ENCODE measurements around the gene PLEKHG4B.
A peak's percentile ranks its signal among the peaks of the same experiment; 100 is the strongest.

Gene PLEKHG4B

GRCh38 chr5:173392-174290 is 81.7 kb downstream of the PLEKHG4B start:
- no peak for DNase-seq

- no peak for DNase-seq
Measured at GRCh38 chr5:174291-174600, 82.3 kb downstream of the PLEKHG4B start.

- no peak for DNase-seq
Measured at GRCh38 chr5:174876-175465, 83.0 kb downstream of the PLEKHG4B start.

DNA sequence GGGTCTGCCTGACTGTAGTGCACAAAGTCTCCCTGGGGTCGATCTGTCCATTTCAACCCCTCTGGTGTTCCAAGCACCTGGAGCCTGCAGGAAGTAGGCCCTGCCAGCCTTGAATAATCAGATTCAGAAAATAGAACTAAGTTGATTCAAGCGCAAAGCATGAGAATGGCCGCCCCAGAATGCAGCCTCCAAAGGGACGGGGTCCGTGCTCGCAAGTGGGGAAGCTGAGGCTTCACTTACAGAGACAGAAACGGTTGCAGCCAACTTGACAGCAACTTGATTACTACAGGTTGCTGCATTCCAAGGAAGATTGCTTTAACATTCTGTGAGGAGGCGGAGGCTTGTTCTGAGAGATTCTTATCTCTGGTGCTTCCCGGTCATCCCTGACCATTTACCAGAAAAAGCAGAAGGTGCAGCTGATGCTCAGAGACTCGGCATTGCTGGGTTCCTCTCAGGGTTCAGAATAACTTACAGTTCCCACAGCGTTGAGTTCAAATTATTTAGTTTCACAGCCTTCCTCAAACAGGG is 84.4 kb downstream of the PLEKHG4B start:
- DNase-seq, result no peak

GRCh38 chr5:178110-178509 is 86.1 kb downstream of the PLEKHG4B start:
- no peak for DNase-seq

DNA sequence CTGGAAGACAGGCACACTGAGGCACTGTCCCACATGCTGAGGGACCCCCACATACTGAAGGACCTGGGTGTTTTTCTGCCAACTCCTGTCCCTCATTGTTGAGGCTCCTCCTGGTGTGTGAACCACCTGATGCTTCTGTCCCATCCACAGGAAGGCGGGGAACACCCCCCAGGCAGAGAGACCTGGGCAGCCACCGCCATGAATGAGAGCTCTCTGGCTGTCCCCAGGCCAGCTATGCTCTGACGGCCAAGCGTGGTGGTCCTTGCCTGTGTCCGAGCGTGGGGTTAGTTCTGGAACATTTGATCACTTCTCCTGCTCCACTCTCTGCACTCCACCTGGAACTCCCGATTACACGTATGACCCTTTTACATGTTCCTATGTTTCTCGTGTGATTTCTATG is 87.4 kb downstream of the PLEKHG4B start:
- DNase-seq, result no peak

GRCh38 chr5:180286-180918 is 88.4 kb downstream of the PLEKHG4B start:
- no peak for DNase-seq

DNA sequence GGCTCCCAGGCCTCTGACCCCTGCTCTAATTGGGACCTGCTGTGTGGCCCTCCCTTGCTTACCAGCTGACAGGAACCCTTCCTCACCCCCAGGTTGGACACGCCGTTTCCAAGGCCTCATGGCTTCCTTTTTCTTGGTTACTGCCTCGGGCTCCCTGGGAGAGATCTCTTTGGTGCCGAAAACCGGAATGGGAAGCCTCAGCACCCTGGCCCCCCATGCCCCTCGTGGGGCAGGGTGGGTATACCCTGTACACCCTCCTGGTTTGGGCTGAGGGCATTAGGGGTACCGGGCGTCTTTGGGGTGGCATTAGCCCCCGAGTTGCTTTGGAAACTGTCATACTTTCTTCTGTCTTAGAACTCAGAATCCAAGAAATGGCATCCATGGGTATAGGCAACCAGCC is 89.2 kb downstream of the PLEKHG4B start:
- DNase-seq, result no peak

DNA sequence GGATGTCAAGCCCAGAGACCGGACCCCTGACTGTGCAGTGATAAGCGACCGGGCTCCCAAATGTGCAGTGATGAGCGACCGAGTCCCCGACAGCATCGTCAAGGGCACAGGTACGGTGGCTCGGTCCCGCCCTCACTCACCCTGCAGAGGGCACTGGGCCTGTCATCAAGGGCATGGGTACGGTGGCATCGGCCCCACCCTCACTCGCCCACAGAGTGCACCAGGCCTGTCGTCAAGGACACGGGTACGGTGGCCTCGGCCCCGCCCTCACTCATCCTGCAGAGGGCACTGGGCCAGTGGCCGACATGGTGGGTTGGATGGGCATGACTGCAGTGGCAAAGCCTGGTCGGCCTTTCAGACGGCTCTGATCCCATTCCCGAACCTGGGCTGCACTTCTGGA is 89.6 kb downstream of the PLEKHG4B start:
- no peak for DNase-seq

DNA sequence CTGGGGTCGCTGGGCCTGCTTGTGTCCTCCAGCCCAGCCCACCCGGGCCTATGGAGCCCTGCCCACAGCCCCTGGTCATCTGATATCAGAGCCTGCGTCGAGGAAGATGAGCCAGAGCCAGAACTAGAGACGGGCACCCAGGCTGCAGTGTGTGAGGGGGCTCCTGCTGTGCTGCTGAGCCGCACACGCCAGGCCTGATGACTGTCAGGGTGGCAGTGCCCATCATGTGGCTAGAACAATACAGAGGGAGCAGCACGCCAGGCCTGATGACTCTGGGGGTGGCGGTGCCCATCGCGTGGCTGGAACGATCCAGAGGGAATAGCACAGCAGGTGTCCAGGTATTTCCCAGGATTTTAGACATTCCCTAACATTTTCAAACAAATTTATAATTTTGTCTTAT is 90.2 kb downstream of the PLEKHG4B start:
- DNase-seq, result no peak

GRCh38 chr5:184471-184870 is 92.5 kb downstream of the PLEKHG4B start:
- DNase-seq, result no peak

DNA sequence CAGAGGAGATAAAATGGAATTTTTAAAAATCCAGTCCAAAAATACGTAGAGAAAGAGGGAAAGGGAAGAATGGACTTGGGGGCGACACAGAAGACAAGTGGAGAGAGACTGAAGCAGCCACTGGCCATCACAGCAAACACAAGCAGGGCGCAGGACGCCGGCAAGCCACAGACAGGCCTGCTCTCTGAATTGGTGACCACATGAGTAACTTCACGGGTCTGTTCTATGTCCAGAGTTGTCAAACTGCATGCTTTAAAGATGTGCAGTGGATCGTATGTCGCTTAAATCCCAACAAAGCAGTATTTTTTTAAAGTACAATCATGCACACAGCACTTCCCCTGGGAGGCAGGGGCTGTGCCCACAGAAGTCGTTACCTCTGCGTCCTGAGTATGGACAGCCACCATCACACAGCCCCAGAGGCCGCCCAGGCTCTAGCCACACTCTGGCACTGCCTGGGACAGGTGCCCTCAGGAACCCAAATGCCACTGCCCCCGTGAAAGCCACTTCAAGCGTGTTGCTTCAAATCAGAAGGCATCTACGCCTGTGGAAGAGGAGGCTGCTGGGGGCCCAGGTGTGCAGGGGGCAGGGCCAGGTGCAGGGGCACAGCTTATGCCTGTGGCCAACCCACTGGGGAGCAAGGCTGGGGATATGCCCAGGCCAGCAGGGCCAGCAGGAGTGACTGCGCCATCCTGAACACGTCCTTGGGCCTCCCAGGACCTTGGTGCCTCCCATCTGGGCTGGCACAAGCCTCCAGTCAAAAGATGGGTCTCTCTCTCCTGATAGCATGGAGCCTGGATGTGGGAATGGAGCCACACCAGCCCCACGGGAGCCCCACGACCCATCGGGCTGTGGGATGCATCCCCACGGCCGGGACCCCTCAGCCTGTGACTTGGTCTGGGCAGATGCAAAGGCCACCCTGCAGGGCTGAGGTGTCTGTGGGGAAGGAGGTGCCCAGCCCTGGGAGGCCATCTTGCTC is 93.4 kb downstream of the PLEKHG4B start:
- no peak for DNase-seq

DNA sequence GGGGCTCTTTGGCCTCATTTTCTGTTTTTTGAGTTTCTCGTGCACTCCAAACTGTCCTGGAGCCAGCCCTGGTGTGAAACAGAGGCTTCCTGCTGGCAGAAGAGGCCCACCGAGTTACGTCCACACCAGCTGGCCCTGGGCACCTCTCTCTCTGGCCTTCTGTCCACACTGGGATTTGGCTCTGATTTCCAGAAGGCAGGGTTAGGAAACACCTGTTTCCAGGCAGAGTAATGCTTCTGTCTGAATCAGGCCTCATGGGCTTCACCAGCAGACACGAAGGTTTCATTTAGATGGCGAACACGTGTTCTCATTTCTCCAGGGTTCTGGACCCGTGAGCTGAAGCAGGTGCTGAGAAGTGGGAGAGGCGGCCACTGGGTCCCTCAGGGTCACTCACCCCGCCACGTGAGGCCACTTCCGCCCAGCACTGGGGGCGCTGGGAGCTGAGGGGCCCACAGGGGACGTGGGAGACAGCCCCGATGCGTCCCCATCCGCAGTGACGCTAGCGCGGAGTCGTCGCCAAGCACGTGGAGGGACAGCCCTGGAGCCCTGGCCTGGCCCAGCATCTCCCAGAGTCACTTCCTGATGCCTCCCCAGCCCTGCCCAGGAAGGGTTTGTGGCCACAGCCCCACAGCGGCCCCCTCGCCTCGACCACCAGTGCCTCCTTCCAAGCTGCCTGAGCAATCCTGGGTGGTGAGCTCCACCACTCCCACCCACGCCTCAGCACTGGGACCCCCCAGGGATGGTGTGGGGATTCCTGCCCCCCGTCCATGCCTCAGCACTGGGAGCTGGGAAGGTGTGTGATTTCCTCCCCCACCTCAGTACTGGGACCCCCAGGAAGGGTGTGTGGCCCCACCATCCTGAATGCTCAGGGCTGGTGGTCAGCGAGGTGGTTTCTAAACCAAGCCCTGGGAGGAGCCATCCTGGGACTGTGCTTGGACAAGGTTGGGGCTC is 94.4 kb downstream of the PLEKHG4B start:
- DNase-seq, result no peak

DNA sequence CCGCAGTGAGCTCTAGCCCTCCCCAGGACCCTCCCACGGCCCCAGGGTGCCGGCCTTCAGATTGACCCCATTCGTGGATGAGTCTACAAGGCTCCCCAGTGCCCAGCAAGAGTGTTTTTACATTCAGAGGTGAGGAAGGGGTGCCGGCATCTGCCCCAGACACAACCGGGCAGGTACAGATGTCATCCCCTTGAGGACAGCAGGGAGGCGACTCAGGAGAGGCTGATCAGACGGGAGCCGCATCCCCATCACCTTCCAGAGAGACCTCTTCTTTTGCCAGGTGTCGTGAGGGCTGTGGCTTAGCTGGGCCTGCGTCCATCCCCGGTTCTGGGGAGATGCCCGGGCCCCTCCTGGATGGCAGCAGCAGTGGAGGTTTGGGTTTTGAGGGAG is 95.1 kb downstream of the PLEKHG4B start:
- DNase-seq, result no peak

GRCh38 chr5:187617-188451 is 95.9 kb downstream of the PLEKHG4B start:
- no peak for DNase-seq

- DNase-seq, result peak; percentile 64
Measured at GRCh38 chr5:188488-189481, 96.8 kb downstream of the PLEKHG4B start.

DNA sequence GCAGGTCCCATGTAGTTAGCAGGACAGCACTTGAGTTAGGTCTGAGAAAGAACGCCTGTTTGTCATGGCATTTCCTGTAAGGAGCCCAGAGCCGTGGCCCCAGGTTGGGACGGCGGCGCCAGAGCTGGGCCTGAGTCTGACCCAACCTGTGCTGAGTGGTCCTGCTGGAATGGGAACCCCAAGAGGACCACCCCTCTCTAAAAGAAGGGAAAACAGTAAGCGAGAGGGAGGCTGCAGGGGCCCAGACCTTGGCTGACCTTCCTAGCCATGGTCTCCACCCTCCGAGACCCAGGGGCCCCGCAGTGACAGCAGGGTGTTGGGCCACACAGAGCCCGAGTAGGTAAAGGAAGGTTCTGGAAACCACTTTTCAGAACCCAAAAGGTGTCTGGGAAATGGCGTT is 97.5 kb downstream of the PLEKHG4B start:
- DNase-seq, result no peak

DNA sequence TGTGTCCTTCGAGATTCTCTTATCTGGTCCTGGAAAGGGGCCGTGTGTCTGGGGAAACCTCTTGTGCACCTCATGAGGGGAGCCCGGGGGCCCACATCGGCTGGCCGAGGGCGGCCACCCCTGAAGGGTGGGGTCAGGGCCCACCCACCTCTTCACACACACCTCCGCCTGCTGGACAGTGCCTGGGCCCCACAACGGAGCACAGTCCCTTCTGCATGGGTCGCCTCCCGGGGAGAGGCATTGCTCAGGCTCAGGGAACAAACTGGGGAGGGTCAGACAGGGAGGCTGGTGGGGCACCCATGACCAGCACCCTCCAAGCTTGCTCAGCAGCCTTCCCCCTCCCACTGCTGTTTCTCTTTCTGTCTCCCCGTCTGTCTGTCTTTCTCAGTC is 98.0 kb downstream of the PLEKHG4B start:
- DNase-seq, result no peak

GRCh38 chr5:190366-191035 is 98.5 kb downstream of the PLEKHG4B start:
- DNase-seq, result no peak

Data from NCI-H1436 treated with DMSO at 0.1 percent for 48 hours (cell line).